ENCODE data around the gene CMTM2.

DNA sequence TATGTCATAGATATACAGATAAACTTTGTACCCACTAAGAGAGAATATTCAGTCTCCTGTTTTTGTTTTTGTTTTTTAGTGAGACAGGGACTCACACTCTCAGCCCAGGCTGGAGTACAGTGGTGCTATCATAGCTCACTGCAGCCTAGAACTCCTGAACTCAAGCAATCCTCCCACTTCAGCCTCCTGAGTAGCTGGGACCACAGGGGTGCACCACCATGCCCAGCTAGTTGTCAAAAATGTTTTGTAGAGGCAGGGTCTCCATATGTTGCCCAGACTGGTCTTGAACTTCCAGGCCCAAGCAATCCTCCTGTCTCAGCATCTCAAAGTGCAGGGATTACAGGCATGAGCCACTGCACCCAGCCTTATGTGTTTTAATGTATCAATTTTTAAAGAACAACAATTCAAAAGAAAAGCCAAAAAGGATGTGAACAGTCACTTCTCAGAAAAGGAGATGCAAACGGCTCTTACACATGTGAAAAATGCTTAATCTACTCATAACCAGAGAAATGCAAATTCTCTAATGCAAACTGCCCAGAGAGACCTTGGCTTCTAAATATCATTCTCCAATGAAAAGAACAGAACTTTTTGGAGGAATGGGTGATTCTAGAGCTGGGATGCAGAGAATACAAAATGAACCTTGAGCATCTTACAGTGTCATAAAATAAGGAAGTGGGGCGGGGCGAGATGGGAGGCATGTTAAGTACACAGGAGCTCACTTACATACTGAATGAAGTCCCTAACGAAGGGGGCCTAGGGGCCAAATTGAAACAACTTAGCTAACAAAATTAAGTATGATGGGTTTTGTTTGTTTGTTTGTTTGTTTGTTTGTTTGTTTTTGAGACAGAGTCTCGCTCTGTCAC lies 18.0 kb downstream of the CMTM2 start:
- TF ChIP-seq POLR2AphosphoS5 (IDR thresholded peaks at IDR 0.05) (no peak), RAD21 (conservative IDR thresholded peaks at IDR 0.05) (no peak)
- TF ChIP-seq, protein P1, sequence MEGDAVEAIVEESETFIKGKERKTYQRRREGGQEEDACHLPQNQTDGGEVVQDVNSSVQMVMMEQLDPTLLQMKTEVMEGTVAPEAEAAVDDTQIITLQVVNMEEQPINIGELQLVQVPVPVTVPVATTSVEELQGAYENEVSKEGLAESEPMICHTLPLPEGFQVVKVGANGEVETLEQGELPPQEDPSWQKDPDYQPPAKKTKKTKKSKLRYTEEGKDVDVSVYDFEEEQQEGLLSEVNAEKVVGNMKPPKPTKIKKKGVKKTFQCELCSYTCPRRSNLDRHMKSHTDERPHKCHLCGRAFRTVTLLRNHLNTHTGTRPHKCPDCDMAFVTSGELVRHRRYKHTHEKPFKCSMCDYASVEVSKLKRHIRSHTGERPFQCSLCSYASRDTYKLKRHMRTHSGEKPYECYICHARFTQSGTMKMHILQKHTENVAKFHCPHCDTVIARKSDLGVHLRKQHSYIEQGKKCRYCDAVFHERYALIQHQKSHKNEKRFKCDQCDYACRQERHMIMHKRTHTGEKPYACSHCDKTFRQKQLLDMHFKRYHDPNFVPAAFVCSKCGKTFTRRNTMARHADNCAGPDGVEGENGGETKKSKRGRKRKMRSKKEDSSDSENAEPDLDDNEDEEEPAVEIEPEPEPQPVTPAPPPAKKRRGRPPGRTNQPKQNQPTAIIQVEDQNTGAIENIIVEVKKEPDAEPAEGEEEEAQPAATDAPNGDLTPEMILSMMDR (IDR thresholded peaks at IDR 0.05; ENCODE audit: poor library complexity, severe bottlenecking): no peak
